Endothelial cell of umbilical vein (primary cell): ENCODE data around the gene ZNF2. TPM values are rescaled to one million over a fixed set of nuclear protein-coding genes. Genes with fewer than 3 reads are reported as not detected.

Source experiments
- BruUV-seq: library from RNA; stranded (reverse); fragments of 400-500 nt; replicated peaks from 2 replicates; lab custom pipeline; 2021; lab: Mats Ljungman, UMichigan
- CTCF ChIA-PET: fragments of 300-600, 350-600 bp; sonication (Branson Sonifier 250); formaldehyde crosslinking; loops from one replicate; lab custom pipeline; 2021; ENCODE audit warnings: antibody characterized with exemption, inconsistent platforms; lab: Charles Lee
- POLR2A ChIA-PET: fragments of 300-600, 350-600 bp; sonication (Branson Sonifier 250); formaldehyde crosslinking; loops from one replicate; lab custom pipeline; 2021; ENCODE audit warnings: antibody characterized with exemption, inconsistent platforms; lab: Charles Lee
- DNase-seq: peaks from one replicate; pipeline ENCODE4 v3.0.0-alpha.2; 2011; ENCODE audit warnings: low read depth, low spot score
- FAIRE-seq: peaks from 2 replicates; lab custom pipeline; 2011; peaks lifted over from hg19 to GRCh38; lab: Jason Lieb, UNC
- H2AFZ ChIP-seq: 2 replicates; pipeline ENCODE4 v1.6.0; 2012; ENCODE audit warnings: low read depth, low read length, control low read depth, inconsistent platforms
- H3K27ac ChIP-seq: 2 replicates; pipeline ENCODE4 v1.5.1; 2011; ENCODE audit warnings: low read depth, mild to moderate bottlenecking, control low read depth, low read length, moderate library complexity; ENCODE audit not compliant: insufficient read depth
- H3K27me3 ChIP-seq, 2 experiments: 2 replicates each; pipeline versions ENCODE4 v1.6.0 to v1.6.1; 2011; ENCODE audit warnings: low read length in 2 of 2, mixed read lengths in 1 of 2; ENCODE audit not compliant: control insufficient read depth in 2 of 2, insufficient read depth in 2 of 2
- H3K36me3 ChIP-seq, 2 experiments: 2 replicates in 1 of 2; 3 replicates in 1 of 2; pipeline ENCODE4 v1.5.1; 2011; ENCODE audit warnings: low read length in 2 of 2, mild to moderate bottlenecking in 1 of 2, moderate library complexity in 1 of 2; ENCODE audit not compliant: control insufficient read depth in 2 of 2, insufficient read depth in 2 of 2; ENCODE audit errors: extremely low read depth in 1 of 2
- H3K4me1 ChIP-seq: 3 replicates; pipeline ENCODE4 v1.5.1; 2011; ENCODE audit warnings: mild to moderate bottlenecking, low read length; ENCODE audit not compliant: control insufficient read depth, insufficient read depth; ENCODE audit errors: extremely low read depth
- H3K4me2 ChIP-seq: 2 replicates; pipeline ENCODE4 v1.6.1; 2011; ENCODE audit warnings: low read length, control low read depth, mixed read lengths; ENCODE audit not compliant: insufficient read depth
- H3K4me3 ChIP-seq, 3 experiments: fragments of 200-600 bp in 1 of 3; sonication (generic), shearing (Covaris generic) in 1 of 3; replicated peaks in 1 of 3; 2 replicates each; pipeline ENCODE4 v1.5.1; 2011 to 2016; ENCODE audit warnings: control low read depth in 3 of 3, low read length in 3 of 3, mild to moderate bottlenecking in 2 of 3, inconsistent platforms in 1 of 3, low read depth in 1 of 3, moderate library complexity in 1 of 3; ENCODE audit not compliant: insufficient read depth in 1 of 3
- H3K79me2 ChIP-seq: 2 replicates; pipeline ENCODE4 v1.6.0; 2012; ENCODE audit warnings: low read length, inconsistent platforms; ENCODE audit not compliant: control insufficient read depth, insufficient read depth
- H3K9ac ChIP-seq: replicated peaks from 2 replicates; pipeline ENCODE3; 2011; ENCODE audit warnings: low read length, control low read depth; ENCODE audit not compliant: insufficient read depth; ENCODE audit errors: extremely low read depth
- H3K9me1 ChIP-seq: replicated peaks from 3 replicates; pipeline ENCODE4 v1.6.0; 2011; ENCODE audit warnings: mild to moderate bottlenecking, low read length; ENCODE audit not compliant: control insufficient read depth, insufficient read depth; ENCODE audit errors: extremely low read depth
- H3K9me3 ChIP-seq: replicated peaks from 2 replicates; pipeline ENCODE4 v1.5.1; 2012; ENCODE audit warnings: low read length, inconsistent platforms; ENCODE audit not compliant: control insufficient read depth, insufficient read depth
- H4K20me1 ChIP-seq: replicated peaks from 2 replicates; pipeline ENCODE3; 2011; ENCODE audit warnings: mild to moderate bottlenecking, low read length; ENCODE audit not compliant: control insufficient read depth, insufficient read depth; ENCODE audit errors: extremely low read depth
- EZH2 ChIP-seq: IDR thresholded peaks from 2 replicates; pipeline ENCODE4 v1.6.1; 2012; ENCODE audit warnings: borderline replicate concordance, low read depth, mild to moderate bottlenecking, moderate library complexity, low read length, inconsistent platforms; ENCODE audit not compliant: severe bottlenecking
- FOS ChIP-seq: IDR thresholded peaks from 2 replicates; pipeline ENCODE4 v1.6.1; 2011; ENCODE audit warnings: mild to moderate bottlenecking, low read length, moderate library complexity, borderline replicate concordance; ENCODE audit not compliant: insufficient read depth
- GATA2 ChIP-seq: IDR thresholded peaks from 2 replicates; pipeline ENCODE4 v1.7.0; 2011; ENCODE audit warnings: low read depth, mild to moderate bottlenecking, moderate library complexity, mixed read lengths, low read length; ENCODE audit not compliant: insufficient read length, insufficient read depth
- JUN ChIP-seq: IDR thresholded peaks from 2 replicates; pipeline ENCODE4 v1.6.1; 2011; ENCODE audit warnings: borderline replicate concordance, low read depth; ENCODE audit not compliant: insufficient read length, insufficient read depth
- MYC ChIP-seq: IDR thresholded peaks from one replicate; pipeline ENCODE4 v1.6.1; 2011; ENCODE audit warnings: mild to moderate bottlenecking, low read depth, low read length
- POLR2A ChIP-seq: IDR thresholded peaks from 2 replicates; pipeline ENCODE4 v1.6.1; 2012; ENCODE audit warnings: low read depth, mild to moderate bottlenecking, control low read depth, low read length
- POLR2AphosphoS5 ChIP-seq: IDR thresholded peaks from 2 replicates; pipeline ENCODE4 v1.6.1; 2012; ENCODE audit warnings: low read depth, mild to moderate bottlenecking, control low read depth, low read length, moderate library complexity; ENCODE audit not compliant: insufficient read depth
- dilution Hi-C: fragments of 300-500 bp; cut with MboI; formaldehyde crosslinking; loops from one replicate; pipeline ENCODE4 v1.15.0; 2019; ENCODE audit warnings: low sequenced_read_pairs; ENCODE audit not compliant: extremely low pct_ligation_motif_present
- intact Hi-C: fragments of 100-400 bp; cut with micrococcal nuclease; formaldehyde crosslinking; loops from one replicate; pipeline ENCODE4 v1.10.0; 2022
- polyA plus RNA-seq, 4 experiments: library from polyadenylated mRNA; depleted of rRNA in 3 of 4; stranded (reverse) in 3 of 4; unstranded in 1 of 4; fragments of >200 nt; gene quantifications; 2 replicates each; pipeline versions ENCODE4 v1.2.1 to v1.2.3, GENCODE V29; 2011 to 2012; ENCODE audit warnings: missing spikeins in 1 of 4
- total RNA-seq: library from RNA; stranded (reverse); gene quantifications from 2 replicates; pipeline ENCODE4 v1.2.3, GENCODE V29; 2021
- TF ChIP-seq, protein P1 (sequence below), 2 donors: IDR thresholded peaks; 1 replicate in 1 of 2; 2 replicates in 1 of 2; pipeline ENCODE4 v1.5.1; 2011; ENCODE audit warnings: low read length in 2 of 2, mild to moderate bottlenecking in 2 of 2, moderate library complexity in 2 of 2, control low read depth in 1 of 2, inconsistent platforms in 1 of 2, low read depth in 1 of 2; ENCODE audit not compliant: insufficient read depth in 1 of 2; ENCODE audit errors: extremely low read depth in 1 of 2
- TF ChIP-seq, protein P2 (sequence below): IDR thresholded peaks from 2 replicates; pipeline ENCODE4 v1.6.1; 2011; ENCODE audit not compliant: insufficient read depth, insufficient read length

Gene ZNF2
- total and polyA plus RNA-seq, 2 donors (not counting 3 experiments of a cell fraction or from before 2014, with no cell fraction given): 2.2 to 4.2 TPM

DNA sequence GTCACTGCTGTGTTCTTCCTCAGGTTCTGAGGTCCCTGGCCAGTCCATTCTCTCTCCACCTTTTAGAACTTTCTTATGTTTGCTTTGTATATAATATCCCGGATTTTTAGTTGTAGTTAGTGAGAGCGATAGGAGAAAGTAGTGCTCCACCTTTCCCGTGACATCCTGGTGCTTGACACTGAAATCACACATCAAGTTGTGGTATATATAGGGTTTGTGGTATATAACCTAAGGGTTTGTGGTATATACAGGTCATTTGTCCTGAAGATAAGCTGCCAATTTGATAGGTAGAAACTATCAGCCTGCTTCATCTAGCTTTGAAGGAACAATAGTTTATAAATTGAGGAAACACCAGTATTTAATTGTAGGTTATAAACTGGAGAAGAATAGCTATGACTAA lies 54.8 kb downstream of the ZNF2 start:
- H3K9me1 ChIP-seq: no peaks in the 10 kb centered on the region
- no peaks in the 10 kb centered on the region for H3K36me3 ChIP-seq
- DNase-seq (no peak), FAIRE-seq (no peak)
- H3K4me2 ChIP-seq: no peak overlapping the region
- H3K79me2 ChIP-seq: no peaks in the 10 kb centered on the region
- POLR2A ChIA-PET: no interaction called here
- no peak overlapping the region for H2AFZ ChIP-seq
- intact Hi-C loops (no loop called here), dilution Hi-C loops (no loop called here)
- BruUV-seq: no TSS peak
- no peak overlapping the region for H3K4me3 ChIP-seq
- no peak overlapping the region for H3K9ac ChIP-seq
- no peaks in the 10 kb centered on the region for H3K27me3 ChIP-seq
- CTCF ChIA-PET: interaction anchor here (1.1 kb wide), 1 partner anchor 29 kb away, joined by 3 read pairs; no protein-coding TSS in a partner anchor
- H4K20me1 ChIP-seq: no peaks in the 10 kb centered on the region
- no peak overlapping the region for H3K27ac ChIP-seq
- TF ChIP-seq GATA2 (no peak), POLR2A (no peak), EZH2 (no peak), JUN (no peak), POLR2AphosphoS5 (no peak), FOS (no peak), MYC (no peak)
- TF ChIP-seq, protein P1, sequence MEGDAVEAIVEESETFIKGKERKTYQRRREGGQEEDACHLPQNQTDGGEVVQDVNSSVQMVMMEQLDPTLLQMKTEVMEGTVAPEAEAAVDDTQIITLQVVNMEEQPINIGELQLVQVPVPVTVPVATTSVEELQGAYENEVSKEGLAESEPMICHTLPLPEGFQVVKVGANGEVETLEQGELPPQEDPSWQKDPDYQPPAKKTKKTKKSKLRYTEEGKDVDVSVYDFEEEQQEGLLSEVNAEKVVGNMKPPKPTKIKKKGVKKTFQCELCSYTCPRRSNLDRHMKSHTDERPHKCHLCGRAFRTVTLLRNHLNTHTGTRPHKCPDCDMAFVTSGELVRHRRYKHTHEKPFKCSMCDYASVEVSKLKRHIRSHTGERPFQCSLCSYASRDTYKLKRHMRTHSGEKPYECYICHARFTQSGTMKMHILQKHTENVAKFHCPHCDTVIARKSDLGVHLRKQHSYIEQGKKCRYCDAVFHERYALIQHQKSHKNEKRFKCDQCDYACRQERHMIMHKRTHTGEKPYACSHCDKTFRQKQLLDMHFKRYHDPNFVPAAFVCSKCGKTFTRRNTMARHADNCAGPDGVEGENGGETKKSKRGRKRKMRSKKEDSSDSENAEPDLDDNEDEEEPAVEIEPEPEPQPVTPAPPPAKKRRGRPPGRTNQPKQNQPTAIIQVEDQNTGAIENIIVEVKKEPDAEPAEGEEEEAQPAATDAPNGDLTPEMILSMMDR (IDR thresholded peaks at IDR 0.05; ENCODE audit: extremely low read depth in 1 of 2, insufficient read depth in 1 of 2, low read depth in 1 of 2, low read length in 2 of 2): no peak
- TF ChIP-seq, protein P2, sequence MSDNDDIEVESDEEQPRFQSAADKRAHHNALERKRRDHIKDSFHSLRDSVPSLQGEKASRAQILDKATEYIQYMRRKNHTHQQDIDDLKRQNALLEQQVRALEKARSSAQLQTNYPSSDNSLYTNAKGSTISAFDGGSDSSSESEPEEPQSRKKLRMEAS: no peak
- no peaks in the 10 kb centered on the region for H3K4me1 ChIP-seq
- peaks cover 4% of the 10 kb centered on the region for H3K9me3 ChIP-seq
